Measurements from ENCODE around the gene CCDC24. TPM values are rescaled to one million over a fixed set of nuclear protein-coding genes. Genes with fewer than 3 reads are reported as not detected.
A peak's percentile ranks its signal among the peaks of the same experiment; 100 is the strongest.

The CCDC24 gene
- polyA plus RNA-seq, 2 of the 4 experiments (the other 2 are of a cell fraction): 2.0 to 10.2 TPM

- Histone ChIP-seq H3K4me2 (no peak overlapping the region), H3K4me3 (no peak overlapping the region), H3K9me3 (no peaks in the 10 kb centered on the region), H3K4me1 (peaks cover 16% of the 10 kb centered on the region), H3K27ac (no peak overlapping the region)
- TF ChIP-seq HOXB5 (CRISPR knock-in tag; IDR thresholded peaks at IDR 0.05): no peak
- no peak for TF ChIP-seq HEYL (CRISPR knock-in tag; IDR thresholded peaks at IDR 0.05)
- peak; percentile 22 to 51; a peak in 2 of 5 replicates for TF ChIP-seq RAD21 (conservative IDR thresholded peaks at IDR 0.05 in 1 of 2, IDR thresholded peaks at IDR 0.05 in 1 of 2)
- no peak for TF ChIP-seq NR3C1 (IDR thresholded peaks at IDR 0.05)
- TF ChIP-seq ELK1 (IDR thresholded peaks at IDR 0.05; ENCODE audit: low read depth, low read length): no peak
- no peak for TF ChIP-seq TP53 (CRISPR knock-in tag; IDR thresholded peaks at IDR 0.05)
- TF ChIP-seq MAFK (IDR thresholded peaks at IDR 0.05; ENCODE audit: partially characterized antibody): no peak
- no peak for TF ChIP-seq CBX2 (IDR thresholded peaks at IDR 0.05; ENCODE audit: borderline replicate concordance, low read depth)
- TF ChIP-seq MAX (IDR thresholded peaks at IDR 0.05): peak; percentile 39; the same call in 1 of the 2 replicates
- 0 out of 3 replicates have a peak, but pooled peaks have one; percentile 12 for TF ChIP-seq SMC3 (IDR thresholded peaks at IDR 0.05)
- no peak for TF ChIP-seq KDM1A (IDR thresholded peaks at IDR 0.05; ENCODE audit: low read depth)
- TF ChIP-seq HDAC2 (IDR thresholded peaks at IDR 0.05): no peak
- TF ChIP-seq JUN (IDR thresholded peaks at IDR 0.05): 0 out of 5 replicates have a peak, but pooled peaks of 1 of the 2 experiments have one; percentile 20
- TF ChIP-seq ZC3H11A (IDR thresholded peaks at IDR 0.05): no peak
- TF ChIP-seq CTCF (IDR thresholded peaks at IDR 0.05): peak; percentile 27; the same call in 2 of the 3 replicates
- no peak for TF ChIP-seq HES2 (IDR thresholded peaks at IDR 0.05)
- no peak for TF ChIP-seq POLR2A (IDR thresholded peaks at IDR 0.05; ENCODE audit: low read length)
- no peak for TF ChIP-seq RARB (CRISPR knock-in tag; IDR thresholded peaks at IDR 0.05)
- TF ChIP-seq HOXA7 (CRISPR knock-in tag; IDR thresholded peaks at IDR 0.05): no peak
- TF ChIP-seq BHLHE40 (IDR thresholded peaks at IDR 0.05; ENCODE audit: low read depth, low read length): no peak
- TF ChIP-seq RNF2 (IDR thresholded peaks at IDR 0.05; ENCODE audit: borderline replicate concordance, low read depth): no peak
- peak; percentile 22 to 66; a peak in 3 of 6 replicates for ATAC-seq
- ChIA-PET CTCF (interaction anchor here (0.6 to 5.0 kb wide), 10 partner anchors 10 to 1722 kb away, joined by 3 to 51 read pairs (median 4); partner anchors contain the start of gene SLC6A9), POLR2A (interaction anchor here (1.0 kb wide), 1 partner anchor 34 kb away, joined by 3 read pairs; no protein-coding TSS in a partner anchor)
- no peak for FAIRE-seq
- DNase-seq (ENCODE audit: low read depth in 1 of 2, low spot score in 1 of 2): peak; percentile 36 to 53
- WGBS (ENCODE audit: missing lambda C conversion rate): 81% methylated on average over 10 of the region's 15 CpGs
These were observed 3.7 kb downstream of the CCDC24 start for GRCh38 chr1:43994794-43995790.

- no peak for FAIRE-seq
- H3K9me3 ChIP-seq: no peaks in the 10 kb centered on the region
- H3K4me2 ChIP-seq: no peak overlapping the region
- H3K4me1 ChIP-seq: peaks cover 6% of the 10 kb centered on the region; the same call in 1 of the 3 replicates
- ChIA-PET CTCF (interaction anchor here (0.8 to 11.5 kb wide), 7 partner anchors 9 to 40 kb away, joined by 3 to 412 read pairs (median 4); partner anchors contain the start of gene SLC6A9), POLR2A (interaction anchor here (1.0 kb wide), 1 partner anchor 33 kb away, joined by 3 read pairs; no protein-coding TSS in a partner anchor)
- WGBS (ENCODE audit: missing lambda C conversion rate): 90% methylated on average over 15 of the region's 21 CpGs
- no peak for DNase-seq (ENCODE audit: low read depth in 1 of 2, low spot score in 1 of 2)
- no peak overlapping the region for H3K27ac ChIP-seq
- ATAC-seq: no peak
- H3K4me3 ChIP-seq: no peak overlapping the region
- TF ChIP-seq POLR2A (IDR thresholded peaks at IDR 0.05; ENCODE audit: low read length): no peak
- no peak for TF ChIP-seq SREBF2 (IDR thresholded peaks at IDR 0.05)
- no peak for TF ChIP-seq FOSL2 (IDR thresholded peaks at IDR 0.05)
- TF ChIP-seq FOSL2 (CRISPR knock-in tag; IDR thresholded peaks at IDR 0.05): no peak
- TF ChIP-seq FOSB (CRISPR knock-in tag; IDR thresholded peaks at IDR 0.05): no peak
- TF ChIP-seq HES2 (IDR thresholded peaks at IDR 0.05): no peak
- no peak for TF ChIP-seq MAX (IDR thresholded peaks at IDR 0.05)
- TF ChIP-seq NFE2L2 (conservative IDR thresholded peaks at IDR 0.05; ENCODE audit: low read length): no peak
- no peak for TF ChIP-seq EHF (CRISPR knock-in tag; IDR thresholded peaks at IDR 0.05)
- TF ChIP-seq ELK1 (IDR thresholded peaks at IDR 0.05; ENCODE audit: low read depth, low read length): no peak
- no peak for TF ChIP-seq NPAS2 (CRISPR knock-in tag; IDR thresholded peaks at IDR 0.05; ENCODE audit: borderline replicate concordance)
- no peak for TF ChIP-seq ATOH8 (CRISPR knock-in tag; IDR thresholded peaks at IDR 0.05; ENCODE audit: low read depth)
These were observed 4.8 kb downstream of the CCDC24 start for GRCh38 chr1:43995984-43996732.
